ENCODE measurements around the gene ABI3BP.
"Not testable (repeated sequence)": the region's sequence is repeated elsewhere in the genome, so short reads cannot be mapped to it uniquely, and the experiment has no call there.

The ABI3BP gene

GRCh38 chr3:100982710-100983109, 10.5 kb downstream of the ABI3BP start:
- DNase-seq, result no peak

DNA sequence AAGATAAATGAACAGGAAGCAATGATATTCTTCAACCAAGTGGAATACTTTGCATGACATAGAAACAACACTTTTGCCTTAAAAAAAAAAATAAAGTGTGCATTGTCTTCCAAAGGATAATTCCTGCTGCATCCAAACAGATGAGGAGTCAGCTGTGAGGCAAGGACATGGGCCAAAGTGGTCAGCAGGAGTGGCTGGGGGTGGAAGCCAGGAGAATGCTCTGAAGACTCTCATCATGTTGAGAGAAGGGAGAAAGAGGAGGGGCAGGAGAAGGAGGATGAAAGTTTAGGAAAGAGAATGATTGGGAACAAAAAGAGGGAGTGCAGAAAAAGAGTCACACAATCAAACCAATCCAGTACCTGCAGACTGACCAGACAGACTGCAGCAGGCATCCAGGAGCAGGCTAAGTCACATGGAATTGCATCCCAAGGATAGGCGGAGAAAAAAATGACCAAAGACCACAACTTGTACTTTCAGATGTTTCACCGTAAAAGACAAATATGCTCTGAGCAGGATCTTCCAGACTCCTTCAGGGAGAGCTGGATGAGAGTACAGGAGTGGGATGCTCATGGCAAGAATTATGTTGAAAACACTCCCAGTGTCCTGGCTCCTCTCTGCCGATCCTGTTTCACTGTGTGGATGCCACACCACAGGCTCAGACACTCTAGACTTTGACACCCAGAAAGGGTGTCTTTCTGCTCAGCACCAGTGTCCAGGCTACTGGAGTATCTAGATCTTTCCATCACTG, 11.9 kb downstream of the ABI3BP start:
- no peak for DNase-seq

DNA sequence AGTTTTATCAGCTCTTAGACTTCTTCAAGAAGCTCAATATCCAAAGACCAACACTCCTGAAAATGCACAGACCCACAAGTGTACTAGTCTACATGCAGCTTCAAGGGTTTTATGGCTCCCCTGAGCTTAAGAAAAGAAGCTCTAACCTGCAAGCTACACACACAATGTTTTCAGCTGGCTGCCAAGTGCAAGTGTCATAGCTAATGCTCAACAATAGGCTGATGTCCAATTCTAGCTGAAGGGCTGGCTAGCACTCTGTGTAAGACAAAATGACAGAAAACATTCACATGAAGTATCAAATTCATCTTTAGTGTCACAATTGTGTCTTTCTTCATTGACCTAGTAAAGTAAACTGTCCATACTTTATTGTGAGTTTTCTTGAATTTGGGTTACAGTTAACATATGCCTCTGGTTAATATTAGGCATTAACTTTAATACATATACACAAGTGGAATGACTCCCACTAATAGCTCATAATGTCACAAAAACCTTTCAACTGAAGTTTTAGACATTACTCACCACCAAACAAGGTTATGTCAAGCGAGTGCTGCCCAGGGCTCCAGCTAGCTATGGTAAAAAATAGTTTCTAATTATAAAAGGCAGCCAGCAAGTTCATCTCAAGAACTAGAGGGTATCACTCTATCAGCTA, 15.1 kb downstream of the ABI3BP start:
- DNase-seq, result no peak

DNA sequence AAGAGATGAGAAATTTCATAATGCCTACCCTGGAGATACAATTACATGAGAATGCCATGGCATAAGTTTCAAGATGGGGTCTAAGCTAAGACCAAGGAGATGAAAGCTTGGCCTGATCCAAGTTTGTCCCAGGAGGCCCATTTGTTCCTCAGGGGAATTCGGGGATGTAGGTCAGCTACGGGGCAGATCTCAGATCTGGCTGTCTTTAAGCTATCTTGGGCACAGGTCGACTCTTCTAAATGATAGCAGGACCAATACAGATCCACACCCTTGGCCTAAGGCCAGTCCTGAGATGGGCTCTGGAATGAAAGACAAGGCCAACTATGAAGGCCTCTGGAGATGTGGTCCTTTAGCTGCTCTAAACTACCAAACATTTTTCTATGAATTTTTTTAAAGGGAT, 16.6 kb downstream of the ABI3BP start:
- DNase-seq, result no peak

- no peak for DNase-seq
Observed at GRCh38 chr3:100975714-100976113, 17.5 kb downstream of the ABI3BP start.

- DNase-seq, result no peak
Observed at GRCh38 chr3:100973594-100973993, 19.6 kb downstream of the ABI3BP start.

DNA sequence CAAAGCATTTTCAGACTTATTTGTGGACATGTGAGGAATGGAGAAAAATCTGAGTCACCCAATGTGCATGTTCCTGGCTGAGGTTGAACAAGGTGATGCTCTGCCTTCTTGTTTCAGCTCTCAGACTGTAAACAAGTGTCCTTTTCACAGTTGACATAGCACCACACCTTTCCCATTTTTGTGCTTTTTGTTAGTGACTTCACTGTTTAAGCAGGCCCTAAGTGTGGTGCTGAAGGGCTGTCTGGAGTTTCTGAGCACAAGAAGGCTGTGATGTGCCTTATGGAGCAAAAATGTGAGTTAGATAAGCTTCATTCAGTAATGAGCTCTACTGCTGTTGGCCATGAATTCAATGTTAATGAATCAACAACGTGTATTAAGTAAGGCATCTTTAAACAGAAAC, 20.4 kb downstream of the ABI3BP start:
- no peak for DNase-seq

DNA sequence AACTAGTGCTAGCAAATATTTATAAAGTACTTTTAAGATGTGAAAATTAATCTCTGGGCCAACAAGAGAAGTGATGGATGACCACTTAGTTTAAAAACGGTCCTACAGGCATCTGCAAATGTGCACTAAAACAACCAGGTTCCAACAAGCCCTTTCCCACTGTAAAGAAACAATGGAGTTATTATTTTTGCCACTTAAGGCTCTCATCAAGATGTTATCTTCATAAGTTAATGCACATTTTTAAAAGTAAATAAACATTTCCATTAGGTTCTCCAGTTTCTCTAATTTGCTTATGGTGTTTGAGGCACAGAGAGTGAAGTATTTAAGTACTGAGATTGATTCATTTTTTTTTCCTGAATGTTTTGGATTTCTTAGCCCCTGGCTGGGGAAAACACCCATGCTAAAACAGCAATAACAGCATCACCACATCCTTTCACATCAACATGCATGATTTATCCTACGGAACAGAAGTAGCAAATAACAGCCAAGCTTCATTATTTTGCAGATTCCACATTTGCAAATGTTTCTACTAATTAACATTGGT, 20.8 kb downstream of the ABI3BP start:
- DNase-seq, result no peak

- DNase-seq, result no peak
Observed at GRCh38 chr3:100971798-100972197, 21.4 kb downstream of the ABI3BP start.

DNA sequence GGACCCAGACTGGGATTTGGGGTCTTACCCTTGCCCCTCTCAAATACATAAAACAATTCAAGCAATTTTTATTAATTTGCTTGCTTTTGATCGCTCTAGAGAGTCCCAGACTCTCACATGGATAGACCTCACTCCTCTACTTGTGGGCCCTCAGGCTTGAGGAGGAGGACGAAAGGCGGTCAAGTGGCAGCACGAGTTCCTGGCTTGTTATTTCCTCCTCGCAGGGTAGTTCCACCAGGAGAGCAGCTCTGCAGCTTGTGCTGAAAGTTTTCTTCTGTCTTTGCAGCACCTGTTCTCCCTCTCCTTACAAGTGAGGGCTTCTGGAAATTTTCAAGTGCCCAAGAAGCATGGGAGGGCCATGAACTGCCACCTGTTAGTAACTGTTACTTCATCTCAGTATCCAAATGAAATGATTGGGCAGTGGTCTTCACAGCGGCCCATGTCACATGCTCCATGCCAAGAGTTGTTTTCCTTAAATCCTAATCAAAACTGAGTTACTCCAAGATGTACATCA, 22.7 kb downstream of the ABI3BP start:
- DNase-seq, result no peak

DNA sequence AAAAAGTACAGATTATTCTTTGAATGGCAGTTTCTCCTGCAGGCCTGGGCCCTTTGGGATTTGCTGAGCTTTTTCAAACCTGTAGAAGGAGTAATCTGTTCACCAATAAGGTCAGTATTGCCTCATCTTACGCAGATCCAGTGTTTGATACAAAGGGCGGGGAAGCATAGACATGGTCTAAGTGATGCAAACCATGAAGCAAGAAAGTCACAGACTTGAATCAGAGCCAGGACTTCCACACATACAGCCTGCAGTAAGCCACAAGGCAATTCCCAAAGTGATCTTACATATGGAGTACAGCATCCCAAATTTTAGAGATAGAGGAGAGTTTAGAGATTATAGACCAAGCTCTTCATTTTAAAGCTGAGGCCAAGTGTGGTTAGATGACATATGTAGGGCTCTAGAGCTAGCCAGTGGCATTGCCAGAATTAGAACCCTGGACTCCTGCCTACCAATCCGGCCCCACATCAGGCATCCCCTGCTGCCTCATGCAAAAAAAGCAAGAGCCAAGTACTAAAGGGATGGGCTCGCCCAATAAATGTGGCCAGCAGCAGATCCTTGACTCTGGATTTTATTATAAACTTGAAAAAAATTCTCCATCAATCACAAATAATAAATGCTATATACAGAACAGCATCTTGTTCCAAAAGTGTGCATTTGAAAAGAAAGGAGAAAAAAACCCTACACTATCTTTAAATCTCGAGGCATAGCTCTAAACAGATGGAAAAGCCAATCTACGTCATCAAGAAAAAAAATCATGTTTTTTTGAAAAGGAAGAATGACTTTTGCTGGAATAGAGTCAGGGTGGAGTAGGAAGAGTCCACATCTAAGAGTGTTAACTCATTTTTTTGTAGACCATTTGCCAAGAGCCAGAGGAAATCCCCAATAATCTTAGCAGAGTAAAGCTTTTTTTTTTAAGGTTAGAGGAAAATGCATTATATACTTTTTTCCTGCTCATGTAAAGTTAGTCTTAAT, 24.0 kb downstream of the ABI3BP start:
- DNase-seq, result no peak

DNA sequence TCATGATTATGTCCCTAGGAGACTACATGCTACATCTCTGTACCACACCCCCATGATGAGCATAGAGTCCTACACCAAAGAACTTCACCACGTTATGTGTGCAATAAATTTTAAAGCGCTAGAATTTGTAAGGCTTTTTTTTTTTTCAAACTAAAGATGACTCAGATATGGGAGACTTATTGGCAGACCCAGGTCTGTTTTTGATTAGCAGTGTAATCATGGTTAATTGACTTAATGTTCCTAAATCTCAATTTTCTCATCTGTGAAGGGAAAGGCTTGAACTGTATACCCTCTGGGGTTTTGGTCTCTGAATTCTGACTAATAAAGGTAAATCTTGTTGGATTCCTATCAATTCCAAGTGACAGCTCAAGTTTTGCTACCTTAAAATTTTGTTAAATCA, 26.4 kb downstream of the ABI3BP start:
- DNase-seq, result no peak

GRCh38 chr3:100966049-100966491, 27.2 kb downstream of the ABI3BP start:
- DNase-seq, result no peak

- no peak for DNase-seq
Observed at GRCh38 chr3:100963041-100963440, 30.2 kb downstream of the ABI3BP start.

- DNase-seq, result no peak
Observed at GRCh38 chr3:100957261-100957986, 35.8 kb downstream of the ABI3BP start.

GRCh38 chr3:100956276-100956675, 36.9 kb downstream of the ABI3BP start:
- no peak for DNase-seq

- no peak for DNase-seq
Observed at GRCh38 chr3:100954990-100955389, 38.2 kb downstream of the ABI3BP start.

DNA sequence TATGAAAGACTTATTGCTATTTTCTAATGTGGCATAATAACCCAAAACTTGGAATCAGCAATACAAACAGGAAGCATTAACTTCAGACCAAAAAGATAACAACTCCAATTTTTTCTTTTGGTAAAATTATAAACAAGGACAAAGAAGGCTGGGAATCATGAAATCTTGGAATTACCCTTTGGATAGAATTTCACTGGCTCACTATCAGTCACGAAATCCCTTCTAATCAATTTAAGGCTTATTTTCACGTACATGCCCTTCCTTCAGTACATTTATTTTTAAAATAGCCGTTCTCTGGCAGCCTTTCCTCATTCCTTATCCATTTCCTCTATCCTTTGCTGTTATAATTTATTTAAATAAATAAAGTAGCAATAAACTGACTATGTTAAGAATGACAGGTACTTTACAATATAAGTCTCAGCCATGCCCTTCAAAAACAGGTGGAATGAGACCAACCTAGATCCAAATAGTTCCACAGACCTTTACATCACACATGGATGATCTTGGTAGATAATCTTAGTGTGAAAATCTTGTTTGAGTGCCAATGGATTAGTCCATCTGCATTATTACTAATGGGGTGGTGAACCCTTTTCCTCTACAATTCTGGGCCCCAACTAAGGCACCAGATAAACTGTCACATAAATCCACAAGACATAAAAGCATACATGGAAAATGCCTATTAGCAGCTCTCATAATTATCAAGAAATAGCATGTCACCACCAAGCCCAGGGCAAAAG, 38.9 kb downstream of the ABI3BP start:
- DNase-seq, result no peak

DNA sequence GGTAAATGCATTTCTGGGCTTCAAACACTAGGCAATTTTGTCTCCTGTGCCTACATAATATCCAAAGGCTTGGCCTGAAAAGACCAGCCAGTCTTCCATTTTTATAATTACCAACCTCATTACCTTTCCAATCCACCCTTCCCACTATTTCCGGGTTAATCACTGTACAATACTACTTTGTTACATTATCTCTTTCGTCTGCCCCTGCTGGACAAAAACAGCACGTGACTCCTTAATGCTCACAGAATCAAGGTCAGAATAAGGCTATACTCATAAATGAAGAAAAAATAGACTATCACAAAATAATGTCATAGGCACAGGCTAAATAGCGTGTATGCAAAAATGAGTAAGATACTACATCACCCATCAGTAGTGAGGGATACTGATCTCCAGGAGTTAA, 40.1 kb downstream of the ABI3BP start:
- no peak for DNase-seq

DNA sequence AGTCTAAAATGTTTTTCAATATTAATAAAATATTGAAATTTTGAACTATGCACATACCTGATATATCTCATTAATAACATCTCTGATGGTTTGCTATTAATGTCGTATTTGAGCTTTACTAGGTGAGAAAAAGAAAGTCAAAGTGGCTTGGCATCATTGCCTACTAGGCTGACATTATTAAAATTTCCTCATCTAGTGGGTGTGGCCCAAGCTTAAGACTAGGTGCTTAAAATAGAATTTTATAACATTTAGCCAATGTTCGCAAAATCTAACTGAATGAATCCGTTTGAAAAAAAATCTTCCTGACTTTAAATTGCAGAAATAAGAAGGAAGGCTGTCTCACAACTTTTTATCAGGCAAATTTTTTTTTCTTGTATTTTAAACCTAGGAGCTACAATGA, 46.1 kb downstream of the ABI3BP start:
- no peak for DNase-seq

DNA sequence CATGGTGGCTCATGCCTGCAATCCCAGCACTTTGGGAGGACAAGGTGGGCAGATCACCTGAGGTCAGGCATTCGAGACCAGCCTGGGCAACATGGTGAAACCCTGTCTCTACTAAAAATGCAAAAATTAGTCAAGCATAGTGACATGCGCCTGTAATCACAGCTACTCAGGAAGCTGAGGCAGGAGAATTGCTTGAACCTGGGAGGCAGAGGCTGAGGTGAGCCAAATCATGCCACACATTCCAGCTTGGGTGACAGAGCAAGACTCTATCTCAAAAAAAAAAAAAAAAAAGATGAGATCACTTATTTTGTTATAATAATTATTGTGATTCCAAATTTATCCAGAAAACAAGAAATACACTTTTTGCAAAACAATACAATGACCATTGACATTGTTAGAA, 47.1 kb downstream of the ABI3BP start:
- not testable (repeated sequence) for DNase-seq

- no peak for DNase-seq
Observed at GRCh38 chr3:100941451-100941850, 51.8 kb downstream of the ABI3BP start.

Data from activated CD4-positive, alpha-beta T cell treated with anti-CD3 and anti-CD28 coated beads, Interleukin-2, Interleukin-6, amounts not matched to agents 100 ng/mL and 50 ng/mL, durations not matched to agents 16 hours and 8 hours (primary cell).